ENCODE data around the gene CGA.

DNA sequence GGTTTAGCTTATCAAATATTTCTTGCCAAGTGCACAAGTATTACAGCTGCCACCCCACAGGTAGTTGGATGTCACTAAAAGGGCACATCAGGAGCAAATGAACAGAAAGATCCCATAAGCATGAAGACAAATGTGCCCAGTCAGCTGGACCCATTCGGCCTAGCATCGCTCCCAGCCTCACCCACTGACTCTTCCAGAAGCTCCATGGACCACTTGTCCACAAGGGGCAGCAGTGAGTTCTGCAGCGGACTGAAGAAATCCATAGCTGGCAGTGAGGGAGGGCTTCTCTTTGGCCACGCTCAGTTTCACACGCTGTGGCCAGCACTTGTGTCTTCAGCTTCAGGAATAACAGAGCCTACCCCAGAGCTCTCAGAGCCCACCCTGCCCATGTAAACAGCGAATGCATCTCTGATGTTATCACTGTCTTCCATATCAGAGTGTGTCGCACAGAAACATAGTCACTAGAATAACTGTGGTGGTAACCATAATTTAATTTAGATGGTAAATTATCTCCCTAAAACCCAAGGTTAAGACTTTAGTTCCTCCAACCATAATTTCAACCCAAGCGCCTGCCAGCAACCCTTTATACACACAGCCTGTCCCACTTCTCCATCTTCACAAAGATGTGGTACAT lies 15.8 kb downstream of the CGA start:
- TF ChIP-seq POLR2A (IDR thresholded peaks at IDR 0.05) = no peak
- TF ChIP-seq, protein P1, sequence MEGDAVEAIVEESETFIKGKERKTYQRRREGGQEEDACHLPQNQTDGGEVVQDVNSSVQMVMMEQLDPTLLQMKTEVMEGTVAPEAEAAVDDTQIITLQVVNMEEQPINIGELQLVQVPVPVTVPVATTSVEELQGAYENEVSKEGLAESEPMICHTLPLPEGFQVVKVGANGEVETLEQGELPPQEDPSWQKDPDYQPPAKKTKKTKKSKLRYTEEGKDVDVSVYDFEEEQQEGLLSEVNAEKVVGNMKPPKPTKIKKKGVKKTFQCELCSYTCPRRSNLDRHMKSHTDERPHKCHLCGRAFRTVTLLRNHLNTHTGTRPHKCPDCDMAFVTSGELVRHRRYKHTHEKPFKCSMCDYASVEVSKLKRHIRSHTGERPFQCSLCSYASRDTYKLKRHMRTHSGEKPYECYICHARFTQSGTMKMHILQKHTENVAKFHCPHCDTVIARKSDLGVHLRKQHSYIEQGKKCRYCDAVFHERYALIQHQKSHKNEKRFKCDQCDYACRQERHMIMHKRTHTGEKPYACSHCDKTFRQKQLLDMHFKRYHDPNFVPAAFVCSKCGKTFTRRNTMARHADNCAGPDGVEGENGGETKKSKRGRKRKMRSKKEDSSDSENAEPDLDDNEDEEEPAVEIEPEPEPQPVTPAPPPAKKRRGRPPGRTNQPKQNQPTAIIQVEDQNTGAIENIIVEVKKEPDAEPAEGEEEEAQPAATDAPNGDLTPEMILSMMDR (IDR thresholded peaks at IDR 0.05) = peak; percentile 56 to 95 (median 93)

Measured in right lobe of liver (tissue), 4 donors.